ENCODE results near the gene TRPC3. TPM values are rescaled to one million over a fixed set of nuclear protein-coding genes. Genes with fewer than 3 reads are reported as not detected.

Gene TRPC3
- 0.36 TPM for polyA plus RNA-seq (2013, experiment 1 of 2; ENCODE audit: insufficient read length)
- polyA plus RNA-seq (2013, experiment 2 of 2; ENCODE audit: insufficient read length) = 0.12 TPM

- DNase-seq = peak; percentile 32
Observed at GRCh38 chr4:121951521-121952110, at the start of gene TRPC3. TRPC3 (minus strand) TSS chr4:121952060; CDS start chr4:121951680, 380 bp downstream.

- DNase-seq = no peak
Observed at GRCh38 chr4:122000849-122001248, 49.0 kb upstream of the TRPC3 start.

GRCh38 chr4:121998024-121998423 is 46.2 kb upstream of the TRPC3 start:
- DNase-seq = no peak

GRCh38 chr4:121995790-121996537 is 44.1 kb upstream of the TRPC3 start:
- no peak for DNase-seq

GRCh38 chr4:121991968-121992367 is 40.1 kb upstream of the TRPC3 start:
- DNase-seq = no peak

- no peak for DNase-seq
Observed at GRCh38 chr4:121990489-121990888, 38.6 kb upstream of the TRPC3 start.

- DNase-seq = peak; percentile 45
Observed at GRCh38 chr4:121989715-121990114, 37.9 kb upstream of the TRPC3 start.

GRCh38 chr4:121988950-121989349 is 37.1 kb upstream of the TRPC3 start:
- no peak for DNase-seq

GRCh38 chr4:121980643-121981042 is 28.8 kb upstream of the TRPC3 start:
- DNase-seq = no peak

GRCh38 chr4:121978172-121978516 is 26.3 kb upstream of the TRPC3 start:
- DNase-seq = no peak

GRCh38 chr4:121977251-121978171 is 25.7 kb upstream of the TRPC3 start:
- DNase-seq = no peak

GRCh38 chr4:121975784-121976183 is 23.9 kb upstream of the TRPC3 start:
- no peak for DNase-seq

- no peak for DNase-seq
Observed at GRCh38 chr4:121973816-121974215, 22.0 kb upstream of the TRPC3 start.

- DNase-seq = no peak
Observed at GRCh38 chr4:121968859-121969258, 17.0 kb upstream of the TRPC3 start.

GRCh38 chr4:121964958-121965357 is 13.1 kb upstream of the TRPC3 start:
- DNase-seq = no peak

- DNase-seq = no peak
Observed at GRCh38 chr4:121960818-121961217, 9.0 kb upstream of the TRPC3 start.

GRCh38 chr4:121958777-121959176 is 6.9 kb upstream of the TRPC3 start:
- no peak for DNase-seq

GRCh38 chr4:121957266-121957665 is 5.4 kb upstream of the TRPC3 start:
- no peak for DNase-seq

GRCh38 chr4:121953860-121954259 is 2.0 kb upstream of the TRPC3 start:
- DNase-seq = no peak

GRCh38 chr4:121952290-121952689 is 430 bp upstream of the TRPC3 start:
- DNase-seq = no peak

- peak; percentile 24 for DNase-seq
Observed at GRCh38 chr4:121950680-121951520, 960 bp downstream of the TRPC3 start.

- peak; percentile 60 for DNase-seq
Observed at GRCh38 chr4:121950212-121950679, 1.6 kb downstream of the TRPC3 start.
